Measurements from ENCODE around the gene PAK2.

- TF ChIP-seq CTCF (IDR thresholded peaks at IDR 0.05) (no peak), POLR2A (IDR thresholded peaks at IDR 0.05) (no peak), EP300 (IDR thresholded peaks at IDR 0.05) (no peak)
Measured at GRCh38 chr3:196765454-196765853, 25.8 kb downstream of the PAK2 start.

Data from tibial nerve (tissue), 4 donors.